Endodermal cell (in vitro differentiated cells): ENCODE data around the gene RALGPS1. TPM values are rescaled to one million over a fixed set of nuclear protein-coding genes. Genes with fewer than 3 reads are reported as not detected.

Source experiments
- DNase-seq: peaks from one replicate; pipeline ENCODE4 v3.0.0-alpha.2; 2017
- H3K27ac ChIP-seq: 2 replicates; pipeline ENCODE4 v1.5.1; 2013; ENCODE audit warnings: mild to moderate bottlenecking, low read depth, low read length, moderate library complexity
- H3K27me3 ChIP-seq: 2 replicates; pipeline ENCODE4 v1.6.1; 2013; ENCODE audit warnings: mild to moderate bottlenecking, low read length, moderate library complexity; ENCODE audit not compliant: insufficient read depth, control insufficient read depth, poor library complexity, severe bottlenecking
- H3K36me3 ChIP-seq: 2 replicates; pipeline ENCODE4 v1.7.0; 2013; ENCODE audit warnings: mild to moderate bottlenecking, low read length, moderate library complexity; ENCODE audit not compliant: control insufficient read depth, insufficient read depth
- H3K4me1 ChIP-seq: one replicate; pipeline ENCODE4 v1.7.0; 2013; ENCODE audit warnings: low read length; ENCODE audit not compliant: control insufficient read depth, insufficient read depth
- H3K4me3 ChIP-seq: 2 replicates; pipeline ENCODE4 v1.5.1; 2013; ENCODE audit warnings: mild to moderate bottlenecking, low read length, moderate library complexity
- H3K9ac ChIP-seq: 2 replicates; pipeline ENCODE4 v1.6.1; 2013; ENCODE audit warnings: mild to moderate bottlenecking, low read length, moderate library complexity; ENCODE audit not compliant: poor library complexity, severe bottlenecking; ENCODE audit errors: extremely low read depth
- H3K9me3 ChIP-seq: 2 replicates; pipeline ENCODE4 v1.6.1; 2013; ENCODE audit warnings: mild to moderate bottlenecking, low read length, moderate library complexity; ENCODE audit not compliant: control insufficient read depth
- H3K27ac Mint-ChIP-seq: 2 replicates; pipeline ENCODE4 v1.8.0; 2020; ENCODE audit warnings: mixed read lengths
- H3K27me3 Mint-ChIP-seq: 2 replicates; pipeline ENCODE4 v1.8.0; 2021; ENCODE audit warnings: mild to moderate bottlenecking, mixed read lengths; ENCODE audit not compliant: insufficient read depth
- H3K36me3 Mint-ChIP-seq: 2 replicates; pipeline ENCODE4 v1.8.0; 2020; ENCODE audit warnings: low read depth, mixed read lengths
- H3K4me1 Mint-ChIP-seq: 2 replicates; pipeline ENCODE4 v1.8.0; 2020; ENCODE audit warnings: mixed read lengths
- H3K4me3 Mint-ChIP-seq: 2 replicates; pipeline ENCODE4 v1.8.0; 2020; ENCODE audit warnings: mild to moderate bottlenecking, moderate library complexity, mixed read lengths
- H3K9me3 Mint-ChIP-seq: 2 replicates; pipeline ENCODE4 v1.8.0; 2020; ENCODE audit warnings: mild to moderate bottlenecking, mixed read lengths
- CTCF ChIP-seq: fragments of 200-600 bp; sonication (generic); conservative IDR thresholded peaks from 2 replicates; pipeline ENCODE4 v1.5.0; 2021; ENCODE audit warnings: antibody characterized with exemption, mild to moderate bottlenecking
- WGBS, 2 experiments: methylation state at CpG; one replicate each; pipeline versions ENCODE4 v1.1.5 to v1.1.7; 2013; ENCODE audit warnings: missing lambda C conversion rate in 2 of 2, mixed read lengths in 1 of 2; ENCODE audit not compliant: insufficient coverage in 1 of 2, insufficient read length in 1 of 2; 5-methylcytosine and 5-hydroxymethylcytosine counted together
- total RNA-seq, 2 donors: library from RNA; stranded (reverse); fragmentation: NEBNext Ultra II Directional in 1 of 2; extraction: Animal tissue kit (Norgen Biotek cat#: 25700) in 1 of 2; gene quantifications; 2 replicates in 1 of 2; 3 replicates in 1 of 2; pipeline ENCODE4 v1.2.1, GENCODE V29; 2021

RALGPS1 gene
- total RNA-seq, 2 donors from 2014 or later = 23.3 to 25.0 TPM

DNA sequence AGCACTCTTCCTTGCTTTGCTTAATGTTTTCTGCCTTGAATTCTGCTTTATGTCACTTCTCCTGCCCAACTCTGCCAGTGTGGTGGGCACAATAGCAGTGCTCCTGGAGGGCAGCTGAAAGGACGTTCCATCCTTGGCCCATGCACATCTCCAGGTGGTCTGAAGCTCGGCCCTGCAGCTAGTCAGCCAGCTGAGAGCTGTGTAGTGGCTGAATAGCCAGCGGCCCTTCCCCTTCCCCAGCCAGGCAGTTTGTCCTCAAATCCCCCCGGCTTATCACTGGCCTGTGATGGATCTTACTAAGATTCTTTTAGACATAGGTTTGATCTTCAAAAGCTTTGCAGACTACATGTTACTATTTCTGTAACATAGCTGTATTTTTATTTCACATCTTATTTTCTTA is 250.5 kb downstream of the RALGPS1 start:
- Mint-ChIP-seq H3K36me3 (no peaks in the 10 kb centered on the region), H3K27me3 (no peaks in the 10 kb centered on the region), H3K4me3 (no peak overlapping the region), H3K4me1 (peaks cover 22% of the 10 kb centered on the region), H3K9me3 (no peaks in the 10 kb centered on the region), H3K27ac (no peak overlapping the region)
- 40 to 65% methylated on average over 1 to 4 of the region's 4 CpGs for whole genome bisulfite sequencing, 2 experiments
- H3K36me3 ChIP-seq = no peaks in the 10 kb centered on the region
- no peaks in the 10 kb centered on the region for H3K27me3 ChIP-seq
- no peak overlapping the region for H3K4me3 ChIP-seq
- DNase-seq = peak; percentile 33
- no peaks in the 10 kb centered on the region for H3K9me3 ChIP-seq
- no peak for TF ChIP-seq CTCF
- H3K4me1 ChIP-seq = no peaks in the 10 kb centered on the region
- no peak overlapping the region for H3K27ac ChIP-seq
- no peak overlapping the region for H3K9ac ChIP-seq

GRCh38 chr9:127166111-127166510 is 251.5 kb downstream of the RALGPS1 start:
- Histone ChIP-seq H3K27ac (no peak overlapping the region), H3K9ac (no peak overlapping the region), H3K27me3 (no peaks in the 10 kb centered on the region), H3K36me3 (no peaks in the 10 kb centered on the region), H3K4me1 (no peaks in the 10 kb centered on the region), H3K4me3 (no peak overlapping the region), H3K9me3 (no peaks in the 10 kb centered on the region)
- H3K9me3 Mint-ChIP-seq = no peaks in the 10 kb centered on the region
- peaks cover 20% of the 10 kb centered on the region for H3K4me1 Mint-ChIP-seq
- no peak overlapping the region for H3K4me3 Mint-ChIP-seq
- no peaks in the 10 kb centered on the region for H3K36me3 Mint-ChIP-seq
- no peak for DNase-seq
- WGBS, 2 experiments = 87 to 94% methylated on average over 3 to 5 of the region's 5 CpGs
- no peak for TF ChIP-seq CTCF
- no peak overlapping the region for H3K27ac Mint-ChIP-seq
- no peaks in the 10 kb centered on the region for H3K27me3 Mint-ChIP-seq

GRCh38 chr9:127166651-127167524 is 252.3 kb downstream of the RALGPS1 start:
- no peak for TF ChIP-seq CTCF
- Mint-ChIP-seq H3K4me3 (no peak overlapping the region), H3K27ac (no peak overlapping the region), H3K27me3 (no peaks in the 10 kb centered on the region), H3K9me3 (no peaks in the 10 kb centered on the region), H3K4me1 (peaks cover 20% of the 10 kb centered on the region), H3K36me3 (no peaks in the 10 kb centered on the region)
- H3K36me3 ChIP-seq = no peaks in the 10 kb centered on the region
- DNase-seq = no peak
- H3K27me3 ChIP-seq = no peaks in the 10 kb centered on the region
- no peaks in the 10 kb centered on the region for H3K4me1 ChIP-seq
- no peak overlapping the region for H3K4me3 ChIP-seq
- no peaks in the 10 kb centered on the region for H3K9me3 ChIP-seq
- H3K9ac ChIP-seq = no peak overlapping the region
- H3K27ac ChIP-seq = no peak overlapping the region
- 84 to 88% methylated on average over 11 to 12 of the region's 12 CpGs for WGBS, 2 experiments
